T-helper 9 cell (primary cell): ENCODE measurements around the gene TNRC18.

ENCODE experiments used
- DNase-seq: peaks from one replicate; pipeline ENCODE4 v3.0.0-alpha.2; 2020

The TNRC18 gene

GRCh38 chr7:5425507-5426225 is 2.0 kb upstream of the TNRC18 start:
- DNase-seq = no peak

- no peak for DNase-seq
These were observed 1.3 kb upstream of the TNRC18 start for GRCh38 chr7:5424749-5425506.

GRCh38 chr7:5423976-5424748 is 528 bp upstream of the TNRC18 start:
- no peak for DNase-seq

- DNase-seq = no peak
These were observed 983 bp downstream of the TNRC18 start for GRCh38 chr7:5422396-5423305.

GRCh38 chr7:5421714-5422395 is 1.8 kb downstream of the TNRC18 start:
- DNase-seq = no peak

- DNase-seq = no peak
These were observed 2.5 kb downstream of the TNRC18 start for GRCh38 chr7:5420881-5421713.

- DNase-seq = no peak
These were observed 3.4 kb downstream of the TNRC18 start for GRCh38 chr7:5420067-5420880.

GRCh38 chr7:5419539-5420066 is 4.0 kb downstream of the TNRC18 start:
- DNase-seq = no peak

GRCh38 chr7:5418285-5418582 is 5.4 kb downstream of the TNRC18 start:
- no peak for DNase-seq

- DNase-seq = no peak
These were observed 6.2 kb downstream of the TNRC18 start for GRCh38 chr7:5417106-5418071.

- no peak for DNase-seq
These were observed 8.7 kb downstream of the TNRC18 start for GRCh38 chr7:5414916-5415315.

GRCh38 chr7:5413449-5413786 is 10.2 kb downstream of the TNRC18 start:
- no peak for DNase-seq

- DNase-seq = no peak
These were observed 14.9 kb downstream of the TNRC18 start for GRCh38 chr7:5408777-5409176.

- DNase-seq = no peak
These were observed 16.4 kb downstream of the TNRC18 start for GRCh38 chr7:5406957-5407945.

GRCh38 chr7:5404421-5404826 is 19.2 kb downstream of the TNRC18 start:
- DNase-seq = no peak

GRCh38 chr7:5403442-5403841 is 20.2 kb downstream of the TNRC18 start:
- no peak for DNase-seq

GRCh38 chr7:5397736-5398135 is 25.9 kb downstream of the TNRC18 start:
- DNase-seq = no peak
